Kidney epithelial cell (primary cell): ENCODE data around the gene MRAP. TPM values are rescaled to one million over a fixed set of nuclear protein-coding genes. Genes with fewer than 3 reads are reported as not detected.

Experiments
- DNase-seq: peaks from one replicate; pipeline ENCODE4 v3.0.0-alpha.2; 2010; ENCODE audit warnings: low read depth
- H3K27me3 ChIP-seq: 2 replicates; pipeline ENCODE4 v1.6.0; 2011; ENCODE audit warnings: low read length; ENCODE audit not compliant: control insufficient read depth, insufficient read depth
- H3K36me3 ChIP-seq: 2 replicates; pipeline ENCODE4 v1.5.1; 2011; ENCODE audit warnings: low read length; ENCODE audit not compliant: control insufficient read depth, insufficient read depth
- H3K4me3 ChIP-seq: 2 replicates; pipeline ENCODE4 v1.5.1; 2011; ENCODE audit warnings: low read depth, mild to moderate bottlenecking, control low read depth, low read length
- total RNA-seq: library from RNA; depleted of rRNA; stranded (reverse); fragments of >200 nt; gene quantifications from 2 replicates; pipeline ENCODE4 v1.2.3, GENCODE V29; 2015
- TF ChIP-seq, protein P1 (sequence below): IDR thresholded peaks from 2 replicates; pipeline ENCODE4 v1.5.1; 2011; ENCODE audit warnings: mild to moderate bottlenecking, moderate library complexity, low read length, control low read depth, inconsistent platforms; ENCODE audit not compliant: insufficient read depth, poor library complexity, severe bottlenecking

Gene MRAP
- total RNA-seq, 1 donor from 2014 or later = not detected

GRCh38 chr21:32333953-32334673 is 35.5 kb downstream of the MRAP start:
- no peaks in the 10 kb centered on the region for H3K27me3 ChIP-seq
- no peak for DNase-seq
- TF ChIP-seq, protein P1, sequence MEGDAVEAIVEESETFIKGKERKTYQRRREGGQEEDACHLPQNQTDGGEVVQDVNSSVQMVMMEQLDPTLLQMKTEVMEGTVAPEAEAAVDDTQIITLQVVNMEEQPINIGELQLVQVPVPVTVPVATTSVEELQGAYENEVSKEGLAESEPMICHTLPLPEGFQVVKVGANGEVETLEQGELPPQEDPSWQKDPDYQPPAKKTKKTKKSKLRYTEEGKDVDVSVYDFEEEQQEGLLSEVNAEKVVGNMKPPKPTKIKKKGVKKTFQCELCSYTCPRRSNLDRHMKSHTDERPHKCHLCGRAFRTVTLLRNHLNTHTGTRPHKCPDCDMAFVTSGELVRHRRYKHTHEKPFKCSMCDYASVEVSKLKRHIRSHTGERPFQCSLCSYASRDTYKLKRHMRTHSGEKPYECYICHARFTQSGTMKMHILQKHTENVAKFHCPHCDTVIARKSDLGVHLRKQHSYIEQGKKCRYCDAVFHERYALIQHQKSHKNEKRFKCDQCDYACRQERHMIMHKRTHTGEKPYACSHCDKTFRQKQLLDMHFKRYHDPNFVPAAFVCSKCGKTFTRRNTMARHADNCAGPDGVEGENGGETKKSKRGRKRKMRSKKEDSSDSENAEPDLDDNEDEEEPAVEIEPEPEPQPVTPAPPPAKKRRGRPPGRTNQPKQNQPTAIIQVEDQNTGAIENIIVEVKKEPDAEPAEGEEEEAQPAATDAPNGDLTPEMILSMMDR = no peak
- H3K36me3 ChIP-seq = peaks cover 8% of the 10 kb centered on the region
- H3K4me3 ChIP-seq = no peak overlapping the region

GRCh38 chr21:32334980-32335531 is 36.4 kb downstream of the MRAP start:
- no peak for DNase-seq

GRCh38 chr21:32335601-32336575 is 37.2 kb downstream of the MRAP start:
- no peak for DNase-seq
- H3K36me3 ChIP-seq = peaks cover 8% of the 10 kb centered on the region
- H3K27me3 ChIP-seq = no peaks in the 10 kb centered on the region
- no peak overlapping the region for H3K4me3 ChIP-seq
- TF ChIP-seq, protein P1 = no peak

More at GRCh38 chr21:32334980-32335531, 36.4 kb downstream of the MRAP start:
- Histone ChIP-seq H3K27me3 (no peaks in the 10 kb centered on the region), H3K36me3 (peaks cover 8% of the 10 kb centered on the region), H3K4me3 (no peak overlapping the region)
- TF ChIP-seq, protein P1 = no peak

DNA sequence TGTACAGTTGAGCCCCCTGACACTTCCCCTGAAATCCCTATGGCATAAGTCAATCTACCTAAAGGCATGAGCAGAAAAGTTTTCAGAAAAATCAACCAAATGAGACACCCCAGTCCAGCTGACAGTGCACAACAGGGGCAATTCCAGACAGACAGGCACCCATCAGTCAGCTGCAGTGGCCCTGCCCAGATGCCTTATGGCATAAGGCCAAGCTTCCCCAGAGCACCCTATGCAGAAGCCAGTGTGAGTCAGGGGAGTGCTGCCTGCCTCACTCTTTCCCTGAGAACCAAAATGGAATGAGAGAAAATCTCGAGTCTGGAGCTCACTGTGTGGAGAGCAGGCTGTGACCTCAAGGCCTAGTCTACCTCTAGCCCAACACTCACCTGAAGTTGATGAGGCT is 38.1 kb downstream of the MRAP start:
- TF ChIP-seq, protein P1 = no peak
- H3K36me3 ChIP-seq = peaks cover 8% of the 10 kb centered on the region
- H3K27me3 ChIP-seq = no peaks in the 10 kb centered on the region
- DNase-seq = no peak
- no peak overlapping the region for H3K4me3 ChIP-seq

- peaks cover 8% of the 10 kb centered on the region for H3K36me3 ChIP-seq
- no peak for DNase-seq
- H3K27me3 ChIP-seq = no peaks in the 10 kb centered on the region
- H3K4me3 ChIP-seq = no peak overlapping the region
- TF ChIP-seq, protein P1 = no peak
These were observed 38.6 kb downstream of the MRAP start for GRCh38 chr21:32337206-32337605.
